HepG2 (cell line): ENCODE results near the gene KRT1. TPM values are rescaled to one million over a fixed set of nuclear protein-coding genes. Genes with fewer than 3 reads are reported as not detected.

ENCODE experiments used
- ATAC-seq: fragments of 200-7000 bp; cut with Tn5 transposase; 3 replicates; pipeline ENCODE4 v1.9.1; 2020; ENCODE audit warnings: mild to moderate bottlenecking, moderate library complexity
- BruUV-seq: library from RNA; stranded (reverse); fragments of 400-500 nt; replicated peaks from 2 replicates; lab custom pipeline; 2021; lab: Mats Ljungman, UMichigan
- CTCF ChIA-PET: fragments of 300-600 bp; formaldehyde crosslinking; extraction: SDS; loops from one replicate; lab custom pipeline; 2021; ENCODE audit warnings: low total read pairs, inconsistent platforms, low intra/inter-chr PET ratio; lab: Yijun Ruan, JAX
- POLR2A ChIA-PET: fragments of 350-600 bp; sonication (Branson Sonifier 250); formaldehyde crosslinking; loops from one replicate; lab custom pipeline; 2020; ENCODE audit warnings: antibody characterized with exemption, inconsistent platforms; lab: Yijun Ruan, JAX
- DNase-seq: peaks from one replicate; pipeline ENCODE4 v3.0.0-alpha.2; 2015; ENCODE audit warnings: low spot score
- FAIRE-seq: peaks from 3 replicates; lab custom pipeline; 2011; peaks lifted over from hg19 to GRCh38; lab: Jason Lieb, UNC
- H2AFZ ChIP-seq: one replicate; pipeline ENCODE4 v1.6.1; 2011; ENCODE audit warnings: low read length, inconsistent platforms
- H3K27ac ChIP-seq: fragments of 300-600 bp; 3 replicates; pipeline ENCODE4 v1.8.0; 2011; ENCODE audit warnings: mixed run types, mild to moderate bottlenecking, mixed read lengths, low read length, inconsistent platforms; ENCODE audit not compliant: insufficient read depth; ENCODE audit errors: extremely low read length
- H3K27me3 ChIP-seq, 2 experiments: fragments of 200-600 bp in 1 of 2; 2 replicates in 1 of 2; 3 replicates in 1 of 2; pipeline versions ENCODE4 v1.6.0 to v1.8.0; 2011; ENCODE audit warnings: low read length in 2 of 2, mild to moderate bottlenecking in 2 of 2, moderate library complexity in 2 of 2, inconsistent platforms in 1 of 2; ENCODE audit not compliant: insufficient read depth in 2 of 2, control insufficient read depth in 1 of 2
- H3K36me3 ChIP-seq, 2 experiments: fragments of 200-600 bp in 1 of 2; replicated peaks in 1 of 2; 2 replicates in 1 of 2; 3 replicates in 1 of 2; pipeline versions ENCODE4 v1.5.1 to v1.8.0; 2011; ENCODE audit warnings: low read length in 2 of 2, inconsistent platforms in 1 of 2; ENCODE audit not compliant: insufficient read depth in 2 of 2, control insufficient read depth in 1 of 2
- H3K4me1 ChIP-seq: 2 replicates; pipeline ENCODE4 v1.5.1; 2012; ENCODE audit warnings: low read length, inconsistent platforms; ENCODE audit not compliant: insufficient read depth
- H3K4me2 ChIP-seq: 2 replicates; pipeline ENCODE4 v1.6.0; 2011; ENCODE audit warnings: low read depth, low read length, inconsistent platforms
- H3K4me3 ChIP-seq, 3 experiments: fragments of 200-600 bp in 1 of 3; sonication (generic), shearing (Covaris generic) in 1 of 3; replicated peaks in 1 of 3; 2 replicates each; pipeline ENCODE4 v1.5.1; 2011 to 2016; ENCODE audit warnings: low read length in 3 of 3, inconsistent platforms in 2 of 3, low read depth in 2 of 3, mild to moderate bottlenecking in 2 of 3, control low read depth in 1 of 3, mixed read lengths in 1 of 3; ENCODE audit not compliant: insufficient read depth in 1 of 3
- H3K79me2 ChIP-seq: one replicate; pipeline ENCODE4 v1.6.1; 2011; ENCODE audit warnings: low read length, inconsistent platforms; ENCODE audit not compliant: insufficient read depth
- H3K9ac ChIP-seq: 2 replicates; pipeline ENCODE4 v1.6.0; 2011; ENCODE audit warnings: mild to moderate bottlenecking, low read depth, low read length, inconsistent platforms; ENCODE audit not compliant: insufficient read depth
- H3K9me3 ChIP-seq: 2 replicates; pipeline ENCODE4 v1.5.1; 2012; ENCODE audit warnings: mild to moderate bottlenecking, low read length
- H4K20me1 ChIP-seq: 2 replicates; pipeline ENCODE4 v1.6.0; 2011; ENCODE audit warnings: inconsistent platforms, mild to moderate bottlenecking, low read length, moderate library complexity; ENCODE audit not compliant: insufficient read depth
- ATAD3A ChIP-seq: sonication (generic); formaldehyde crosslinking; IDR thresholded peaks from 2 replicates; pipeline ENCODE4 v1.4.0; 2020; ENCODE audit warnings: missing genetic modification reagents
- FOXK1 ChIP-seq: sonication (generic); formaldehyde crosslinking; IDR thresholded peaks from 2 replicates; pipeline ENCODE4 v1.4.0; 2020; ENCODE audit warnings: low read depth, missing genetic modification reagents, borderline replicate concordance
- REXO4 ChIP-seq: sonication (generic); formaldehyde crosslinking; IDR thresholded peaks from 2 replicates; pipeline ENCODE4 v1.8.0; 2022; ENCODE audit warnings: missing genetic modification reagents, mild to moderate bottlenecking, borderline replicate concordance
- SALL1 ChIP-seq: sonication (generic); formaldehyde crosslinking; IDR thresholded peaks from 2 replicates; pipeline ENCODE4 v1.8.0; 2022; ENCODE audit warnings: mild to moderate bottlenecking, missing genetic modification reagents
- ZNF30 ChIP-seq: sonication (generic); formaldehyde crosslinking; IDR thresholded peaks from 2 replicates; pipeline ENCODE4 v1.5.0; 2020; ENCODE audit warnings: mild to moderate bottlenecking, missing genetic modification reagents
- WGBS: methylation state at CpG from one replicate; pipeline ENCODE4 v1.1.6; 2017; ENCODE audit warnings: low lambda C conversion rate; 5-methylcytosine and 5-hydroxymethylcytosine counted together
- in situ Hi-C: cut with HindIII; loops from 2 replicates; pipeline ENCODE4 v1.10.0; 2017; ENCODE audit warnings: low pct_unique_long_range_greater_than_20kb; ENCODE audit not compliant: extremely low pct_ligation_motif_present
- intact Hi-C: fragments of 100-400 bp; cut with micrococcal nuclease; formaldehyde crosslinking; loops from one replicate; pipeline ENCODE4 v1.10.0; 2022; ENCODE audit not compliant: unreplicated experiment
- polyA plus RNA-seq, 8 experiments: library from polyadenylated mRNA; depleted of rRNA in 3 of 8; stranded (reverse) in 7 of 8; unstranded in 1 of 8; fragments of >200 nt; fragmentation: Illumina TruSeq in 4 of 8; extraction: Trizol in 4 of 8; gene quantifications; 2 replicates each; pipeline versions ENCODE4 v1.2.1 to v1.2.3, GENCODE V29; 2011 to 2016; ENCODE audit warnings: low read depth in 4 of 8, missing spikeins in 1 of 8, mixed read lengths in 1 of 8; ENCODE audit not compliant: insufficient read depth in 1 of 8
- total RNA-seq, 5 experiments: library from RNA; depleted of rRNA; stranded (reverse); fragments of >200 nt; fragmentation: Illumina TruSeq; extraction: Trizol; gene quantifications; 2 replicates each; pipeline ENCODE4 v1.2.3, GENCODE V29; 2016; ENCODE audit warnings: low read depth in 1 of 5
- TF ChIP-seq, protein P1 (sequence below): sonication (generic); formaldehyde crosslinking; IDR thresholded peaks from 2 replicates; pipeline ENCODE4 v1.4.0; 2020; ENCODE audit warnings: missing genetic modification reagents
- TF ChIP-seq, protein P2 (sequence below): sonication (generic); formaldehyde crosslinking; IDR thresholded peaks from 2 replicates; pipeline ENCODE4 v1.4.0; 2020; ENCODE audit warnings: missing genetic modification reagents
- TF ChIP-seq, protein P3 (sequence below): sonication (generic); IDR thresholded peaks from 2 replicates; pipeline ENCODE4 v1.6.1; 2016; ENCODE audit warnings: low read depth, borderline replicate concordance

The KRT1 gene
- total and polyA plus RNA-seq, 2 of the 13 experiments (the other 11 are each of a cell fraction or from before 2014, with no cell fraction given): not detected

DNA sequence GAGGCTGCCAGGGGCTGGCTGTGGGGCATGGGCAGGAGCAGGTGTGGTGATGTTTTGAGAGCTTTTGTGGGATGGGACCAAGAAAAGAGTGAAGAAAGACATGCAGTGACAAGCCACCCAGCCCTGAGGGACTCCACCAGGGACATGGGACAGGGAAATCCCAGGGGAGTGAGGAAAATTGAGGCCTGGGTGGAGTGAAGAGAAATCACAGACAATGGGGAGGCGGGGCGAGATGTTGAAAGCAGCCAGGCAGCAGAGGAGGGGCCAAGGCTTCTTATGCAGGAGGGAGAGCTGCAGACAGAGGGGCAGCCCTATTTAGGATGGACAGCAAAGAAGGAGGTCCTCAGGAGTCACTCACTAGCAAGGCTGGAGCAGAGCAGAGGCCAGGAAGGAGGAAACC, 4.2 kb upstream of the KRT1 start (continued):
- TF ChIP-seq, protein P1, sequence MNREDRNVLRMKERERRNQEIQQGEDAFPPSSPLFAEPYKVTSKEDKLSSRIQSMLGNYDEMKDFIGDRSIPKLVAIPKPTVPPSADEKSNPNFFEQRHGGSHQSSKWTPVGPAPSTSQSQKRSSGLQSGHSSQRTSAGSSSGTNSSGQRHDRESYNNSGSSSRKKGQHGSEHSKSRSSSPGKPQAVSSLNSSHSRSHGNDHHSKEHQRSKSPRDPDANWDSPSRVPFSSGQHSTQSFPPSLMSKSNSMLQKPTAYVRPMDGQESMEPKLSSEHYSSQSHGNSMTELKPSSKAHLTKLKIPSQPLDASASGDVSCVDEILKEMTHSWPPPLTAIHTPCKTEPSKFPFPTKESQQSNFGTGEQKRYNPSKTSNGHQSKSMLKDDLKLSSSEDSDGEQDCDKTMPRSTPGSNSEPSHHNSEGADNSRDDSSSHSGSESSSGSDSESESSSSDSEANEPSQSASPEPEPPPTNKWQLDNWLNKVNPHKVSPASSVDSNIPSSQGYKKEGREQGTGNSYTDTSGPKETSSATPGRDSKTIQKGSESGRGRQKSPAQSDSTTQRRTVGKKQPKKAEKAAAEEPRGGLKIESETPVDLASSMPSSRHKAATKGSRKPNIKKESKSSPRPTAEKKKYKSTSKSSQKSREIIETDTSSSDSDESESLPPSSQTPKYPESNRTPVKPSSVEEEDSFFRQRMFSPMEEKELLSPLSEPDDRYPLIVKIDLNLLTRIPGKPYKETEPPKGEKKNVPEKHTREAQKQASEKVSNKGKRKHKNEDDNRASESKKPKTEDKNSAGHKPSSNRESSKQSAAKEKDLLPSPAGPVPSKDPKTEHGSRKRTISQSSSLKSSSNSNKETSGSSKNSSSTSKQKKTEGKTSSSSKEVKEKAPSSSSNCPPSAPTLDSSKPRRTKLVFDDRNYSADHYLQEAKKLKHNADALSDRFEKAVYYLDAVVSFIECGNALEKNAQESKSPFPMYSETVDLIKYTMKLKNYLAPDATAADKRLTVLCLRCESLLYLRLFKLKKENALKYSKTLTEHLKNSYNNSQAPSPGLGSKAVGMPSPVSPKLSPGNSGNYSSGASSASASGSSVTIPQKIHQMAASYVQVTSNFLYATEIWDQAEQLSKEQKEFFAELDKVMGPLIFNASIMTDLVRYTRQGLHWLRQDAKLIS (CRISPR knock-in tag): no peak
- TF ChIP-seq FOXK1 (CRISPR knock-in tag): no peak

DNA sequence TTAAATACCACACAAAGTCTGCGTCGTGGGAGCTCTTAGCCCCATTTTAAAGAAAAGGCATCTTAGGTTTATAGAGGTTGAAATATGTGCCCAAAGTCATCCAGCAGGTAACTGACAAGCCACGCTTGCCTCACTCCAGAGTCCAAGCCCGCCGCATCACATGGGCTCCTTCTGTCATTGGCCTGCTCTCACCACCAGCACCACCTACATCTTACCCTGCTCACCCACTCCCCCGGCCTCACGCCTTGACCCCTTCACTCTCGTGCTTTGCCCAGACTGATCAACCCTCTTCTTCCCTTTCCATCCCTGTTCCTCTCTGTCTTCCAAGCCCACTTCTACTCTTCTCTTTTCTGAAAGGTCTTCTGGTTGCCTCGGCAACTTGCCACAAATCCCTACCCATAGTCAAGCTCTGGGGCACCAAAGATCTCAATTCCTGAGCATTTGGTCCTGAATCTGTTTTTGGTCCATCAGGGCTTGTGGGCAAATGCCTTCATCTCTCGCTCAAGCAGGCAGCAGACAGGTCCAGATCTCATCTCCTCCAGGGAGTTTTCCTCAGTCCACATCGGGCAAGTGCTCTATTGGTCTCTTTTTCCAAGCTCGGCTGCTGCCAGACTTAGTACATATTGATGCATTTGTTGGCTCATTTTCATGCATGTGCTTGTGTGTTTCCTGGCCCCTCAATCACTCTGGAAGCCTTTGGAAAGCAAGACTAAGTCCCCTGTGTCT, 3.5 kb upstream of the KRT1 start:
- TF ChIP-seq ATAD3A (CRISPR knock-in tag) (no peak), SALL1 (CRISPR knock-in tag) (no peak), ZNF30 (no peak), REXO4 (CRISPR knock-in tag) (no peak)
- TF ChIP-seq, protein P2, sequence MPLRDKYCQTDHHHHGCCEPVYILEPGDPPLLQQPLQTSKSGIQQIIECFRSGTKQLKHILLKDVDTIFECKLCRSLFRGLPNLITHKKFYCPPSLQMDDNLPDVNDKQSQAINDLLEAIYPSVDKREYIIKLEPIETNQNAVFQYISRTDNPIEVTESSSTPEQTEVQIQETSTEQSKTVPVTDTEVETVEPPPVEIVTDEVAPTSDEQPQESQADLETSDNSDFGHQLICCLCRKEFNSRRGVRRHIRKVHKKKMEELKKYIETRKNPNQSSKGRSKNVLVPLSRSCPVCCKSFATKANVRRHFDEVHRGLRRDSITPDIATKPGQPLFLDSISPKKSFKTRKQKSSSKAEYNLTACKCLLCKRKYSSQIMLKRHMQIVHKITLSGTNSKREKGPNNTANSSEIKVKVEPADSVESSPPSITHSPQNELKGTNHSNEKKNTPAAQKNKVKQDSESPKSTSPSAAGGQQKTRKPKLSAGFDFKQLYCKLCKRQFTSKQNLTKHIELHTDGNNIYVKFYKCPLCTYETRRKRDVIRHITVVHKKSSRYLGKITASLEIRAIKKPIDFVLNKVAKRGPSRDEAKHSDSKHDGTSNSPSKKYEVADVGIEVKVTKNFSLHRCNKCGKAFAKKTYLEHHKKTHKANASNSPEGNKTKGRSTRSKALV: no peak
- TF ChIP-seq, protein P3, sequence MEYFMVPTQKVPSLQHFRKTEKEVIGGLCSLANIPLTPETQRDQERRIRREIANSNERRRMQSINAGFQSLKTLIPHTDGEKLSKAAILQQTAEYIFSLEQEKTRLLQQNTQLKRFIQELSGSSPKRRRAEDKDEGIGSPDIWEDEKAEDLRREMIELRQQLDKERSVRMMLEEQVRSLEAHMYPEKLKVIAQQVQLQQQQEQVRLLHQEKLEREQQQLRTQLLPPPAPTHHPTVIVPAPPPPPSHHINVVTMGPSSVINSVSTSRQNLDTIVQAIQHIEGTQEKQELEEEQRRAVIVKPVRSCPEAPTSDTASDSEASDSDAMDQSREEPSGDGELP: no peak
- ATAC-seq: no peak
- WGBS: 9% methylated on average over 11 of the region's 12 CpGs

More for the DNA sequence above, 3.5 kb upstream of the KRT1 start:
- no peak for DNase-seq
- no peak overlapping the region for H3K4me2 ChIP-seq
- no peaks in the 10 kb centered on the region for H3K79me2 ChIP-seq
- in situ Hi-C loops: loop anchor here (25.0 kb wide), 1 partner anchor 304 kb away; no protein-coding TSS in a partner anchor
- no peaks in the 10 kb centered on the region for H3K36me3 ChIP-seq
- no peaks in the 10 kb centered on the region for H3K4me1 ChIP-seq
- H3K27me3 ChIP-seq: peaks cover 4 to 38% of the 10 kb centered on the region in 2 experiments; a peak in 3 of 5 replicates
- CTCF ChIA-PET: no interaction called here
- no peak for FAIRE-seq
- no peaks in the 10 kb centered on the region for H4K20me1 ChIP-seq
- H3K27ac ChIP-seq: no peak overlapping the region
- BruUV-seq: no TSS peak
- POLR2A ChIA-PET: no interaction called here
- H3K4me3 ChIP-seq: no peak overlapping the region
- H3K9ac ChIP-seq: no peak overlapping the region
- H3K9me3 ChIP-seq: no peaks in the 10 kb centered on the region
- intact Hi-C loops: no loop called here
- no peak overlapping the region for H2AFZ ChIP-seq
